Fibroblast of skin of right quadriceps (primary cell): ENCODE data around the gene MSH5.
A peak's percentile ranks its signal among the peaks of the same experiment; 100 is the strongest.

Source experiments
- DNase-seq: peaks from one replicate; pipeline ENCODE4 v3.0.0-alpha.2; 2013

Gene MSH5

DNA sequence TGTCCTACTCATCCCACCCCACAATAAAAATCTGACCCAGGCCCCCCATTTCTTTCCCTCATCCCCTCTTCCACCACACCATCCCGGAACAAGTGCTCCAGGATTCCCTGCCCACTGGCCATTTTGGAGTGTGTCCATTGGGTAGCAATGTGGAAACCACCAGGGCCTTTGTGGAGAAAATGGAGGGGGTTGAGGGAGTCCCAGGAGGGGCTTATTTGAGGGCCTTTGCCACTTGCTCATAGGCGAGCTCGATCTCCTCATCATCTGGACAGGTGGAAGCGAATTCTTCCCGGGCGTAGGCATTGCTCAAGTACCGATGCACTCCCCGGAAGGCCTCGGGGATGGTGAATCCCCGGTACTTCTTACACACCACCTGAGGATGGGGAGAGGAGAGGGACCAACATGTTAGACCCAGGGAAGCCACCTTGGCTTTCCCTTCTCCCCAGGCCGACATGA, 9.1 kb upstream of the MSH5 start:
- no peak for DNase-seq

DNA sequence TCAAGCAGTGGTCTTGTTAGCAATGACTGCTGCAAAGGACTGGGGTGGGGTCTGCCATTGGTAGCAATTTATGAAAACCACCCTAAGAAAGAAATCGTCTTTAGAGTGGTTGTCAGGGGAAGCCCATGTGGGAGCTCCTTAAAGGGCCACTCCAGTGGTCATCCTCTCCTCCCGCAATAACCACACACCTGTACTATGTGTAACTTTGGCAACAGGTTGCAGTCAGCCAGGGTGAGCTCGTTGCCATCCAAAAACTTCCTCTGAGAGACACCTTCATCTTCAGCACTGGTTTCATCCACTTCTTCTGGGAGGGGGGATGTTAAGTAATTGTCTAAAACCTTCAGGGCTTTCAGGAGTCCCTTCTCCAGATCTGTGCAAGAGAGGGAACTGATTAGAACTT, 7.8 kb upstream of the MSH5 start:
- no peak for DNase-seq

DNA sequence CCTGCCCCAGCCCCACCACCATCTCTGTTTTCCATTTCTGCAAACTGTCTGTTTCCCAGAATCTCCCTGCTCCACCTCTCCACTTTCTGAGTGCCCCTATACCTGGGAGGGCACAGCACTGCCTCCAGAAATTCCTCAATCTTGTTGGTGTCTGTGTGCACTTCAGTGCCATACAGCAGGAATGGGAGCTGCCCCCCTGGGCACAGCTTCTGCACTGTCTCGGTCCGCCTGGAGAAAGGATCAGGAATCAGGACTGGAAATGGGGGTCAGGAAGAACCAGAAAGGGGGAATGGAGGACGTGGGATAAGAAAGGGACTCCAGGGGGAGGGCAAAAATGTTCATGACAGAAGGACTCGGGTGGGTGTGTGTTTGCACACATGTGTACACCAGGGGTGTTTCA, 6.1 kb upstream of the MSH5 start:
- no peak for DNase-seq

DNA sequence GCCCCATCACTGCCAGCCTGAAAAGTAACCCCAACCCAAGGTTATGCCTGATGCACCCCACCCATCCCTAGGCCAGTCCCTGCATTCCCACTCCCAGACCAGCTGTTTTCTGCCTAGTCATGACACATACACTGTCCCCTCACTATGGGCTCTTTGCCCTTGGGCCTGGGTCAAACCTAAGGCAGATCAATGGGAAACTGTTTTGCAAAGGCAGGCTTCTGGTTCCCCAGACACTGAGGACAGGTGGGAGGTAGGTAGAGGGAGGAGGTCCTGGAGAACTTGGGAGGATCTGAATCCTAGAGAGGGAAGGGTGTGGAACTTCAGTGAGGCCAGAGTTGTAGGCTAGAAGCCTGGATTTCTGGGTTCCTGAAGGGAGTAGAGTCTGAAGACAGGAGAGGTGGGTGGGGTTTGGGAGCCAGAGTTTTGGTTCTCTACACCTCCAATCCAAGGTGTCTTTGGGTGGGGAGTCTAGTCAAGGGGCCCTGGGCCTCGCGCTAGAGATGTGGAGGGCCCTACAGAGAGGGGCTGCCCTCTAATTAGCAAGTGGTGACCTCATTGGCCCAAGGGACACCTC, 5.5 kb upstream of the MSH5 start:
- DNase-seq: no peak

GRCh38 chr6:31734821-31735406, 4.9 kb upstream of the MSH5 start:
- peak; percentile 82 for DNase-seq

GRCh38 chr6:31736021-31736767, 3.6 kb upstream of the MSH5 start, which contains the start of gene CLIC1:
Gene CLIC1 (minus strand): TSS chr6:31736530. CDS start chr6:31736300, 230 bp downstream.
- peak; percentile 87 for DNase-seq

DNA sequence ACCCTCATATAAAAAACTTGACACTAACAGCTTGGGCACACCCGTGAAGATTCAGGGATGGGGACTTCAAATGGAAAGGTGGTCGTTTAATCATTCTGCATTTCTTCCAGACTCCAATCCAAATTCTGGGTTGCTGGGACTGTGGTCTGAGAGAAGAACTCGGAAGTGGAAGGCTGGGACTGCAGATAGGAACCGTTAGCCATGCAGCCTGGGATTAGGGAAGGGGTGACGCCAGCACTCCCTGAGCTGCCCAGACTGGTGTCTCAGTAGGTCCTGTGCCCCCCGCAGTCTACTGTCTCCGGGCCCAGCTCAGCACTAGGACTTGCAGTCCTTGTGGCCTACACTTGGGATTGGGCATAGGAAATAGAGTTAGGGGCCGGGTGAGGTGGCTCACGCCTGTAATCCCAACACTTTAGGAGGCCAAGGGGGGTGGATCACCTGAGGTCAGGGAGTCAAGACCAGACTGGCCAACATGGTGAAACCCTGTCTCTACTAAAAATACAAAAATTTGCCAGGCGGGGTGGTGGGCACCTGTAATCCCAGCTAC, 3.0 kb upstream of the MSH5 start:
- no peak for DNase-seq

- peak; percentile 34 for DNase-seq
Observed at GRCh38 chr6:31737315-31737990, 2.4 kb upstream of the MSH5 start.

GRCh38 chr6:31737991-31738979, 1.5 kb upstream of the MSH5 start:
- DNase-seq: peak; percentile 85

- no peak for DNase-seq
Observed at GRCh38 chr6:31740397-31741223, 805 bp downstream of the MSH5 start.

- DNase-seq: no peak
Observed at GRCh38 chr6:31741815-31742214, 2.0 kb downstream of the MSH5 start.

DNA sequence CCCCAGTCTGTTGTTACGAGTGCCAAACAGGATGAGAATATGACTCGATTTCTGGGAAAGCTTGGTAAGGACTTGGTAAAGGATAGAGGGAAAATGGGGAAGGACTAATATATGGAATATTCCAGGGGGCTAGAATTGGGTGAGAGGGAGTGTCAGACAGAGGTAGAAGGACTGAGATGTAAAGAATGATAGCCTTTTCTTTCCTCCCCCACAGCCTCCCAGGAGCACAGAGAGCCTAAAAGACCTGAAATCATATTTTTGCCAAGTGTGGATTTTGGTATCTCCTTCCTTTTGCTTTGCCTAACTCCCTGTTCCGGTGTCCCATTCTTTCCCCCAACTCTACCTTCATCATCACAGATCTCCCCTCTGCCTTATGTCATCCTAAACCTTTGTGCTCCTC, 3.1 kb downstream of the MSH5 start:
- DNase-seq: no peak

DNA sequence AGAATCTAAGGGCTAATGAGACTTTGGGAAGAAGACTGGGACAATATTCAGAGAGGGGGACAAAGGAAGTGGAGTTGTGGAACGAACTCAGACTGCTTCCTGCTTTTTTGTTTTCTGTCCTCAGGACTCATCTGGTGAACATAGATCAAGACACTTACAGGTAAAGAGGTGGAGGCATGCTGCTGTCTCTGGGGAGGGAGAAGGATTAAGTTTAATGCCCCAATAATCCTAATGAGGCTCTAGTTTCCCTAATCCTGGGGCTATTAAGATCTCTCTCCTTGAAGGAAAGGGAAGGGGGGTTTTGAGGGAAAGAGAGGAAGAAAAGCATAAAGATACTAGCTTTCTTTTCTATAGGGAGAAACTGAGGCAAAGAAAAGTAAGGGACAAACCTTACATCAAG, 4.6 kb downstream of the MSH5 start:
- DNase-seq: no peak

DNA sequence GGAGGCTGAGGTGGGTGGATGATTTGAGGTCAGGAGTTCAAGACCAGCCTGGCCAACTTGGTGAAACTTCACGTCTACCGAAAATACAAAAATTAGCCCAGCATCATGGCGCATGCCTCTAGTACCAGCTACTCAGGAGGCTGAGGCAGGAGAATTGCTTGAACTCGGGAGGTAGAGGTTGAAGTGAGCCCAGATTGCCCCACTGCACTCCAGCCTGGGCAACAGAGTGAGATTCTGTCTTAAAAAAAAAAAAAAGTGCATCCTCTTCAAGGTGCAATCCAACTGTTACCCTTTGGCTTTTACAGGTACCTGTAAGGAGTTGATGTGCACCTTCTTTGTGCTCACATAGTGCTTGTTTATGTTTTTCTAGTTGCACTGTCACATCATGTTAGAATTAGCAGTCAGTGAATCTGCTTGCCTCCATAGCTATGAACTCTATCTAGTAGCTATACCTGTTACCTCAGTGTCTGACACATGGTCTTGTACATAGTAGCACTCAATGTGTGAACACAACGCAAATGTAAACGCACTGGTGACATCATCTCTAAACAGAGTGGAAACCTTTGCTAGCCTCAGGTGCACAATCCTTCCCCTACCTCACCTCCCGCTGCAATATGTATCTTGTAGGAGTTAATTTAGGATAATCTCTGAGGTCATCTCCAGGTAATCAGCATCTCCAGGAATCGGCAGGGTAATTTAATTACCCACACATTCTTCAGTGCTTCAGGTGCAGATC, 9.7 kb downstream of the MSH5 start:
- no peak for DNase-seq

GRCh38 chr6:31750411-31751022, 10.7 kb downstream of the MSH5 start:
- DNase-seq: no peak

DNA sequence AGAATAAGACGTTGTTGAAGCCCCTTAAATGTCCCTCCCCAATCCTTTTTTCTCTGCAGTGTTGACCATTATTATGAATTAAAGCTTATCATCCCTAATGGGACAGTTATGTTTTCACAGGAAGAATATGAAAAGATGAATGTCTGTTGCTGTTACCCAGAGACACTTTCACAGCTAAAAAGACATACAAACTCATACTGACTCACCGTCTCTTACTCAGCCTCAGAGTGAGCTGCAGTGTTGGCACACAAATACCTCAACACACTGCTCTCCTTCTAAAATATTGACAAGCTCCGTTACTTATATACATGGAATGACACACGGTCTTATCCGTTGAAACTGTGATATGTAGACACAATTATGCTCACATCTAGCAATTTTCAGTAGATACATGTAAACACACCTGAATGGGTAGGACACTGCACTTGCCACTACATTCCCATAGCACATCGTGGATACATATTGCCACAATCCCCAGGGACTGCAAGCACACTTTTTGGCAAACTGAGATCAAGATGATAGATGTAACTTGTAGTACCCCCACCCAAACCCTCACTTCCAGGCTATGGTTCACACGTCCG, 13.0 kb downstream of the MSH5 start:
- peak; percentile 77 for DNase-seq

DNA sequence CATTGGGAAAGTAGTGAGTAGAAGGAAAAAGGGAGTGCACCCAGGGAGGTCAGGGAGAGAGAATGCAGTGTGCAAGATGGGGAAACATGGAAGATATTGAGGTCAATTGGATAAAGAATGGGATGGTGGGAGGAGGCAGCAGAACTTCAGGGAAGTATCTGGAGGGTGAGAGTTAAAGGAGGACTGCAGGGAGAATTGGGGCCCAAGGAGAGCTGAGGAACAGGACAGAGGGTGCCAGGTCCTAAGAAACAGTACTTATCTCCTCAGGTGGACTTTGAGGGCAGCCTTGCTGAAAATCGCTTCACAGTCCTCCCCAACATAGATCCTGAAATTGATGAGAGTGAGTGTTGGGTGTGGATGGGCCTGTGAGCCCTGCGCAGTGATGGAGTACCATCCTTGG, 18.5 kb downstream of the MSH5 start:
- DNase-seq: no peak

GRCh38 chr6:31760790-31761189, 21.0 kb downstream of the MSH5 start:
- no peak for DNase-seq

GRCh38 chr6:31761343-31761742, 21.5 kb downstream of the MSH5 start:
- DNase-seq: no peak

GRCh38 chr6:31762356-31762755, 22.6 kb downstream of the MSH5 start, which contains the start of gene SAPCD1:
Gene SAPCD1 (plus strand): TSS chr6:31762656. CDS start chr6:31763055, 399 bp downstream.
- DNase-seq: no peak
